ENCODE data around the gene ZNF521.
A peak's percentile ranks its signal among the peaks of the same experiment; 100 is the strongest.

Gene ZNF521

DNA sequence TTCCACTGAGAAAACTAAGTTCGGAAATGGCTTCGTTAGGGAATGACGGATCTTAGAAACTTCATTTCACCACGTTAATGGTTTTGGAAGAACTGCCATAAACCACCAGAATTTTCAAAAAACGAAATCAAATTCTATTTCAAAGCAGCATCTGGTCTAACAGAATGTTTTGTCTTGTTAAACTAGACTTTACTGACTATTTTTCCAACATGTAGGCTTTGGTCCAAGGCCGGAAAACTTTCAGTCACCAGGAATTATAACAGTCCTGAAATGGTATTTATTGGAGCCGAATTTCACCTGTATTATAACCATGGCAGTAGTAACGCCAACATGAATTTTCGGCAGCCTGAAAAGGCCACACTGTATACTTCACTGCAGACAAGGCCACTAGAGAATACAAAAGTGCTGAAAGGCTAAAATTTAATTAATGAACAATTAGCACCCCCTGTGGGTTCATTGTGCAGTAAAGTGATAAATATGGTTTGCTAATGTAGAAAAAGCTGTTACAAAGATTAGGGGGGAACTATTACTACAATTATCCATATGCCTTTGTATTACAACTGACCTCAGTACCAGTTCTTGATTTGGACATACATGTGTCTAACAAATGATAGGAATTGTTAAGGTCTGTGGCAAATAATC, 116.4 kb downstream of the ZNF521 start:
- TF ChIP-seq, protein P1, sequence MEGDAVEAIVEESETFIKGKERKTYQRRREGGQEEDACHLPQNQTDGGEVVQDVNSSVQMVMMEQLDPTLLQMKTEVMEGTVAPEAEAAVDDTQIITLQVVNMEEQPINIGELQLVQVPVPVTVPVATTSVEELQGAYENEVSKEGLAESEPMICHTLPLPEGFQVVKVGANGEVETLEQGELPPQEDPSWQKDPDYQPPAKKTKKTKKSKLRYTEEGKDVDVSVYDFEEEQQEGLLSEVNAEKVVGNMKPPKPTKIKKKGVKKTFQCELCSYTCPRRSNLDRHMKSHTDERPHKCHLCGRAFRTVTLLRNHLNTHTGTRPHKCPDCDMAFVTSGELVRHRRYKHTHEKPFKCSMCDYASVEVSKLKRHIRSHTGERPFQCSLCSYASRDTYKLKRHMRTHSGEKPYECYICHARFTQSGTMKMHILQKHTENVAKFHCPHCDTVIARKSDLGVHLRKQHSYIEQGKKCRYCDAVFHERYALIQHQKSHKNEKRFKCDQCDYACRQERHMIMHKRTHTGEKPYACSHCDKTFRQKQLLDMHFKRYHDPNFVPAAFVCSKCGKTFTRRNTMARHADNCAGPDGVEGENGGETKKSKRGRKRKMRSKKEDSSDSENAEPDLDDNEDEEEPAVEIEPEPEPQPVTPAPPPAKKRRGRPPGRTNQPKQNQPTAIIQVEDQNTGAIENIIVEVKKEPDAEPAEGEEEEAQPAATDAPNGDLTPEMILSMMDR (IDR thresholded peaks at IDR 0.05; ENCODE audit: low read depth, low read length): no peak
- no peak overlapping the region for H3K4me3 ChIP-seq (ENCODE audit: low read depth, low read length)

DNA sequence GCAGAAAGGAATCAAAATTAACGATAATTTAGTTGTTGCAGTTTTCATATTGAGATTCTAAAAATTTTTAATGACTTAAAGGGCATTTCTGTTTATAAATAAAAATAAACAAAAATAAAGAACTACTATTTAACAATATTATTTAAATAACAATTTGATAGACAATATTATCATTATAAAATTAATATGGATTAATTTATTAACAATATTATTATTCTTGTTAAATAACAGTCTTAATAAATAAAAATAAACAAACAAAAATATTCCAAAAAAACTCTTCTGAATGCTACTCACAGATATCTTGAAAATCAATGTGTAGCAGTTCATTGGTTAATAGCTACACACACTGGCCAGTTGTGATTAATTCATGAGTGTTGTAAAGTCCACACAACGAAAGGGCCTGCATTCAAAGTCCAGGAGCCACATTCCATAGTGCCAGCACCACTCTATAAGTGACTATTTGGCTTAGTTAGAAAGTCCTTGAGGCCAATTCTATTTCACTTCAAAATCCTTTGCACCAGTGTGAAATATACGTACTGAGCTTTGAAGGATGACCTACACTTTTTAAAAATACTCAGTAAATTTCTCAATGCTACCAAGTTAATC, 117.1 kb downstream of the ZNF521 start:
- no peak overlapping the region for H3K4me3 ChIP-seq (ENCODE audit: low read depth, low read length)
- TF ChIP-seq, protein P1 (IDR thresholded peaks at IDR 0.05; ENCODE audit: low read depth, low read length): no peak

DNA sequence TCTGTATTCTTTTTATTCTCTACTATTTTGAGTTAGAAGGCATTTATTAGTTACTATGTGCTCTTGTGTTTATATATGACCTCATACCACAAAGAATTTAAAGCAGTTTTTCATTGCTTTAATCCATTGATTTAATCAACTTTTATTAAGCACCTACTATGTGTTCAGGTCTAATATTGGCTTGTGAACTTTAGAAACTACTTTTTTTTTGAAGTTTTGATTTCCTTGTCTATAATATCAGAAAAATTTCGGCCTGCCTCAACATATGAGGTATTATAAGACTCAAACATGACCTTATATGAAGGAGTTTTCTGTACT, 117.7 kb downstream of the ZNF521 start:
- TF ChIP-seq, protein P1 (IDR thresholded peaks at IDR 0.05; ENCODE audit: low read depth, low read length): no peak
- H3K4me3 ChIP-seq (ENCODE audit: low read depth, low read length): no peak overlapping the region

- TF ChIP-seq, protein P1 (IDR thresholded peaks at IDR 0.05; ENCODE audit: low read depth, low read length): no peak
- no peak overlapping the region for H3K4me3 ChIP-seq (ENCODE audit: low read depth, low read length)
These were observed 118.2 kb downstream of the ZNF521 start for GRCh38 chr18:25233528-25234321.

DNA sequence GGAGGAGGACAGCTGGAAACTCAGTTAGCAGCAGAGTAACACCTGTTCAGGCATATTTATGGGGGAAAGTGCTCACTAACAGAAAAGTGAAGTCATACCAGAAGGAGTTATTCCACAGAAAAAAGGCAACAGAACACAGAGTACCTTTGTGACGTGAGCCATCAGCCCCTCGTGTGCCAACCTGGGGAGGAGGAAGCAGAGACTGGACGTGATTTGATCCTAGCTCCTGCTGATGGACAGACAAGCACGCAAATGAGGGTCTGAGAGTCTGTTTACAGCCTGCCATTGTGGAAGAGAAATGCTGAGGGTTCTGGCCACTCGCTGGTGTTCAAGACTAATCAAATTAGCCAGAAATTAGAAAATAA, 120.7 kb downstream of the ZNF521 start:
- TF ChIP-seq, protein P1 (IDR thresholded peaks at IDR 0.05; ENCODE audit: low read depth, low read length): no peak
- H3K4me3 ChIP-seq (ENCODE audit: low read depth, low read length): peak overlapping the region; percentile 37

DNA sequence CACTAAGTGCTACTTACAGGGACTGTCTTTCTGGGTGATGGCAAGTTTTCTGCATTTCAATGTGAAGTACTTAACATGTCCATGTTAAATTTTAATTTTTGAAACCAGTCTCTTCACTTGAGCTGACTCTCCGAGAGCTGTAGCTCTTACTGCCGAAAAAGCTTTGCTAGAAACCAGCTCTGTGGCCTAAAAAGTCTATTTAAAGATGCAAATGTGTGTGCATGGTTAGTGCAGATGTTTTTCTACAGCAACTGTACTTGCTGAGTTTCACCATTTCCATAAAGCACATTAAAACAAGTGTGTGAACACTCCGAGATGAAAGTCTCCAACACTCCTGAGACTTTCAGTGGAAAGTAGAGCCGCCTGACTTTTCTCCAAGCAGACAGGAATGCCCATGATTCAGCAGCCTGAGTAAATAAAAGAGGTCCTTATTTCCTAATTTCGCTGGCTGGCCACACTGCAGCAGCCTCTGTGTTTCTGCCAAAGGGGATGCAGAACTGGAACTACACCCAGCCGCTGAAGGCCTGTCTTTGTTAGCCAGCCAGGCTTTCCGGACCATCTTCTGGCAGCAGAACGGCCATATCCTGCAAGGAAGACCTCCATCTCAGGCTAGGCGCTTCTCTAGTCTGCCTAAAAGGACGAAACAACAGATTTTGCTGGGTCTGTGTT, 121.2 kb downstream of the ZNF521 start:
- peak overlapping the region; percentile 37 for H3K4me3 ChIP-seq (ENCODE audit: low read depth, low read length)
- TF ChIP-seq, protein P1 (IDR thresholded peaks at IDR 0.05; ENCODE audit: low read depth, low read length): no peak
